T-helper 2 cell (primary cell): ENCODE data around the gene MROH8.
"Not testable (repeated sequence)": the region's sequence is repeated elsewhere in the genome, so short reads cannot be mapped to it uniquely, and the experiment has no call there.

ENCODE experiments used
- DNase-seq, 5 experiments: peaks; one replicate each; pipeline versions ENCODE4 v3.0.0 to v3.0.0-alpha.2; 2012 to 2022

MROH8 gene

DNA sequence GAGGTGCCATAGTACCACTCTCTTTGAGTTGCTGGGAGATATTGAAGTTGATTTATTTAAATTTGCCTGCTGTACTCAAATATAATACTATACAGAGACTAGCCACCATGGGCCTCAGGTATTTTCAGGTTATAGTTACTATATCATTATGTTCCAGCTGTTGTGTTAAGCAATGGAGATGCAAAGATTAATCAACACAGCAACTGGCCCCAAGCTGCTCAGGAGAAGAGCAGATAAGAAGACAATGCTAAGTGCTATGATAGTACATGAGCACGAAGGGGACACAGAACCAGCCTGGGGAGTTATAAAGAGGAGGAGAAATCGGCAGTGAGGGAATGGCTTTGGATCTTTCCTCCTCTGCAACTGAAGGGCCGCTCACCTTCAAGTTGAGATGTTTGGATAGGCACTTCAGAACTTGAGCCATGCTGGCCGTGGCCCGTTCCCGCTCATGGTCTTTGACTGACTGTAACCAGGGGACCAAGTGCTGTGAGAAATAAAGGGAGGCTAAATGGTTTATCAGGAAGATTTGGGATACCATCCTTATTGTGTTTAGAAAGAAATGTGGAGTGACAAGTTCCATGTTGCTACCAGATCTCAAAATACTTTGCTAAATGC lies 24.6 kb downstream of the MROH8 start:
- DNase-seq: no peak

DNA sequence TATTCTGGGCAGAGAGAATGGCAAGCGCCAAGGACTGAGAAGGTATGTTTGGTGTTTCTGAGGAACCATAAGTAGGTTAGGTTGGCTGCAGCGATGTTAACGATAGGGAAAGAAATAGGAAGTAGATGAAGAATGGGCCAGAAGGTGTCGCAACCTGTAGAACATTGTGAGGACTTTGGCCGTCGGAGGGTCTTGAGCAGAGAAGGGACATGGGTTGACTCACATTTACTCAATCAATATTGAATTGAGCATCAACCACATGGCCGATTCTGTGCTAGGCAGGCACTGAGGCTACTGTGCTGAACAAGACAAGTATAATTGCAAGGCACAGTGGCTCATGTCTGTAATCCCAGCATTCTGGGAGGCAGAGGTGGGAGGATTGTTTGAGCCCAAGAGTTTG lies 27.1 kb downstream of the MROH8 start:
- DNase-seq: no peak

DNA sequence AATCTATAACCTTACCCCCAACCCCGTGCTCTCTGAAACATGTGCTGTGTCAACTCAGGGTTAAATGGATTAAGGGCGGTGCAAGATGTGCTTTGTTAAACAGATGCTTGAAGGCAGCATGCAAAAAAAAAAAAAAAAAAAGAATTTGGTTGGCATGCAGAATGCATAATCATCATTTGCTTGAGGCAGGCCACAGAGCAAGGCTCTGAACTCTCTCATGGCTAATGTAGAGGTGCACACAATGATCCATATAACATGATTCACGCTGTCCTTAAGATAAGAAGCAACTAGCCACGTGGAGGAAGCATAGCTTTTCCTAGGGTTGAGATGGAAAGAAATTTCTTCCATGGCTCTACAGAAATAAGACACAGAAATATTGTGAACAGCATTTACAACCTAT lies 27.8 kb downstream of the MROH8 start:
- DNase-seq: no peak

DNA sequence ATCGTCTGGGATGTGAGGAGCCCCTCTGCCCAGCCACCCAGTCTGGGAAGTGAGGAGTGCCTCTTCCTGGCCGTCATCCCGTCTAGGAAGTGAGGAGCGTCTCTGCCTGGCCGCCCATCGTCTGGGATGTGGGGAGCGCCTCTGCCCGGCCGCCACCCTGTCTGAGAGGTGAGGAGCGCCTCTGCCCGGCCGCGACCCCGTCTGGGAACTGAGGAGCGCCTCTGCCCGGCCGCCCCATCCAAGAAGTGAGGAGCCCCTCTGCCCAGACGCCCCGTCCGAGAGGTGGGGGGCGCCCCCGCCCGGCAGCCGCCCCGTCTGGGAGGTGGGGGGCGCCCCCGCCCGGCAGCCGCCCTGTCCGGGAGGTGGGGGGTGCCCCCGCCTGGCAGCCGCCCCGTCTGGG lies 28.5 kb downstream of the MROH8 start:
- not testable (repeated sequence) for DNase-seq

DNA sequence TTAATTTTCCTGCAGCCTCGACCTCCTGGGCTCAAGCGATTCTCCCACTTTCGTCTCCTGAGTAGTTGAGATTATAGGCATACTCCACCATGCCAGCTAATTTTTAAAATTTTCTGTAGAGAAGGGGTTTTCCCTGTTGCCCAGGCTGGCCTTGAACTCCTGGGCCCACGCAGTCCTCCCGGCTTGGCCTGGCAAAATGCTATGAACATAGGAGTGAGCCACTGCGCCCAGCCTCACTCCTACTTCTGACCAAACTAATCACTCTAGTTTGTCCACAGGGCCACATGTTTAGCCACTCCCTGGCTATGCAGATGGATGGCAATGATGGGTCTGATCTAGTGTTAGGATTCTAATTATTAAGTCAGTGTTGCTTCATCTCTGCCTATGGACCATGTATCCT lies 32.1 kb downstream of the MROH8 start:
- DNase-seq: no peak

DNA sequence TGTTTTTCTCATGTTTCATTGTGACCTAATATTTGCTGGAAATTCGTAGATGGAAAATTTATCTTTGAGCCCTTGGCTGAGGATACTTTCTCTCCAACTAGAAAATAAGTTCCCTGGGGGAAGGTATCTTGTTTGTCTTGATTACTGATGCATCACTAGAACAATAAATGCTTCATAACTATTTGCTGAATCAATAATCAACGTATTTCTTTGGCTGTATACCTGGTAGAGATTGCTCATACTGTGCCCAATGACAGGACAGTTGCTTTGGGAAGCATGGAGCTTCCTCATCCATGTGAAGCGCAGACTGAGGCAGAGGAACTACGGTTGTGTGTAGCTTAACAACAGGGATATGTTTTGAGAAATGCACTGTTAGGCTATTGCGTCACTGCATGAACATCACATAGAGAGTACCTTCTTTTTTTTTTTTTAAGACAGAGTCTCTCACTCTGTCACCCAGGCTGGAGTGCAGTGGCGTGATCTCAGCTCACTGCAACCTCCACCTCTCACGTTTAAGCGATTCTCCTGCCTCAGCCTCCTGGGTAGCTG lies 34.4 kb downstream of the MROH8 start:
- DNase-seq: no peak

DNA sequence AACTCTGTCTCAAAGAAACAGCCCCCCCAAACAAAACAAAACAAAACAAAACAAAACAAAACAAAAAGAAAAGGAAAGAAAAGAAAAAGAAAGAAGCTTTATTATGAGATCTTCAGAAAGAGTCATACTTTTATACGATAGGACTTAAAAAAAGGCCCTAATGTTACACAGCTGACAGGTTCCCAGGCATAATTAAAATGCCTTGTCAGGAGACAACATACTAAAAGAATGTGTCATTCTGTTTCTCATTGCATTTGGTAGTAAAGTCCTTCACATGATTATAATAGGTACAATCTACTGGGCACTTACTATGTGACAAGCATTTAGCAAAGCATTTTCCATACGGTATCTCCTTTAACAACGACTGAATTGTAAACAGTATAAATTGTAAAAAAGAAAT lies 36.6 kb downstream of the MROH8 start:
- no peak for DNase-seq

DNA sequence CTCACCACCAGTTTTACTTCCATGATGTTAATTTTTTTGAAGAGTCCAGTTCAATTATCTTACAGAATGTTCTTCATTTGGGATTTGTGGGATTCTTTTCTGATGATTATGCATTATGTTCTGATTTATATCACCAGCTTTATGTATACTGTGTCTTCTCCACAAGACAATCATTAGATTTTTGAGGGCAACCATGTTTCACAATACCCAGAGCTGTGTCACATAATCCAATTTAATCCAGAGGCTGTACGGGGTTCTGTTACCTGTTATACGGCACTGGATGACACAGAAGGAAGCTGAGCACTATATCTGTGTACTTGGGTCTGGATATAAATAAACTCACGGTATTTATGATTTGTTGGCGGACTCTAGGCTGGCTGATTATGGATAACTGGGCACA lies 41.8 kb downstream of the MROH8 start:
- no peak for DNase-seq

DNA sequence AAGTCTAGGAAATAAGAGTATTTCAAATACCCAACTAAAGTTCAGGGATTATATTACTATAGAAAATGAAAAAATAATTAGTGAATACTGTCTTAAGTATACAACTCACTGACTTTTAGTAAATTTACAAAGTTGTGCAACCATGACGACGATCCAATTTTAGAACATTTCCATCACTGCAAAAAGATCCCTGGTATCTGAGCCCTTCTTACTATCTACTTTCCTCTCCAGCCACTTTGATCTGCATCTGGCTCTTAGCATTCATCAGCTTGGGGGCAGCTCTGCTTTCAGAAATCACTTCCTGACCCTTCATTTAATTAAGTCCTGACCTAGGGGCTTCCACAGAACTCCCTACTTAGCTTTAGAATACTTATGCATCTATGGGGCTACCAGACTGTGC lies 45.4 kb downstream of the MROH8 start:
- no peak for DNase-seq

DNA sequence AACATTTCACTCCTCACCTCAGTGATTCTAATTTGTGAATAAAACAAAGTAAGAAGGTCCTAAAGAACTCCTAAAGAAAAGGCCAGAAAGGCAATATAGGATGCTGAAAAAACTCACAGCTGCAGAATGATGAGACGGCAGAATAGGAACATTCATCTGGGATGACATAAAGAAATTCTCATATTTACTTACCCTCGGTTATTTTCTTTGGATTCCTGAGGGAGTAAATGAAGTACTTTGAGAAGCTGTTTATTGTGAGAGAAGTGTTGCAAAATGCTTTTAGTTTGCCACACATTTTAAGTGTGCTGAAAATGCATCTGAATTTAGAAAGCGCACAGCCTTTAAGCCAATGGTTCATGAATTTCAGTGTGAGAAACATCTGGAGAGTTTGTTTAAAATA lies 47.9 kb downstream of the MROH8 start:
- no peak for DNase-seq

DNA sequence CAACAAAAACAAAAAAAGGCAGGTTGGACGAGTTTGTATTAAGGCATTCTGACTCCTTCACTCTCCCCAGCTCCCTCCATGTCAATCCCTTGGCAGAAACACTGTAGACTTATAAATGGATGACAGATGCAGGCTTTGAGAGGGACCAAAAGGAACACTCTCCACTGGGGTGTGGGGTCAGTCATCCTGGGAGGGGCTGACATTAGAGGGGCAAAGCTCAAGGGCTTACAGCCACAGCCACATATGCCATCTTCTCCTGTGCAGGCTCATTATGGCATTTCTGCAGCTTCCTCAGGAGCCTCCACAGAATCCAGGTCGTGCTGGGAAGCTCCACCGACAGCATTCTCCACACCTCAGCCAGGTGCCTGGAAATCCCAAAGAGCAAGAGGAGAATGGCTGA lies 50.5 kb downstream of the MROH8 start:
- DNase-seq: no peak

DNA sequence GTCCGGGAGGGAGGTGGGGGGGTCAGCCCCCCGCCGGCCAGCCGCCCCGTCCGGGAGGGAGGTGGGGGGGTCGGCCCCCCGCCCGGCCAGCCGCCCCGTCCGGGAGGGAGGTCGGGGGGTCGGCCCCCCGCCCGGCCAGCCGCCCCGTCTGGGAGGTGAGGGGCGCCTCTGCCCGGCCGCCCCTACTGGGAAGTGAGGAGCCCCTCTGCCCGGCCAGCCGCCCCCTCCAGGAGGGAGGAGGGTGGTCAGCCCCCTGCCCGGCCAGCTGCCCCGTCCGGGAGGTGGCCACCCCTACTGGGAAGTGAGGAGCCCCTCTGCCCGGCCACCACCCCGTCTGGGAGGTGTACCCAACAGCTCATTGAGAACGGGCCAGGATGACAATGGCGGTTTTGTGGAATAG lies 53.1 kb downstream of the MROH8 start:
- DNase-seq: not testable (repeated sequence)

DNA sequence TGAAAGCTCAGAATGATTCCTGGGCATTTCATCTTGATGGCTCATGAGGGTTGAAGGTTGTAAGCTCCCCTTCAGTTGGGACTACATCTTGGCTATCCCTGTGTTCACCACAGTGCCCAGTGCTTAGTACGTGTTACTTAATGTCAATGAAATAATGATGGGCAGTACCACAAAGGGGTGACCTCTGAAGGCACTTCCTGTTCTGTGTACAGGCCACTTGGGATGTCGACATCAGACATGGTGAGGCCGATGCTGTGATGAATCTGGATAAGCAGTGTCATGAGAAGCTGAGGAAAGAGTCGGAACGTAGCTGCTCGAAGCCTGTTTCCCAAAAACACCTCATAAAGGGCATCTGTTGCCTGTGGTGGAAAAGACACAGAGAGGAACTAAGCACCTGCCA lies 55.9 kb downstream of the MROH8 start:
- DNase-seq: no peak

DNA sequence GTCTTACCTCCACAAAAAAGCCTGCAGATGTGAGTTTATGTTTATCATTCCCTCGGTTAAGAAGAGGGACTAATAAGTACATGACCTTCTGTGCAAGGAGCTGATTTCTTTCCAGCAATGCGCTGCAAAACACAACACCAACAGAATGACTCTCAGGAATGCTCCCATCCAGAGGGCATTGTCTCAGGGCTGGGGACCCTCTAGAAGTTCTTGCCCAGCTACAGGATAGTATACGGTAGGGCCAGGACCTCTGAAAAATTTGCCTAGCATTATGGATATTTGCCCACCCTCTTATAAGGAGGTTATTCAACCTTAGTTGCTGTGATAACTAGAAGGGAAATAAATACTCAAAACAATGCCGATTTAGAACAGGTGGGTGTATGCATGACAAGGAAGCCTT lies 58.9 kb downstream of the MROH8 start:
- no peak for DNase-seq

DNA sequence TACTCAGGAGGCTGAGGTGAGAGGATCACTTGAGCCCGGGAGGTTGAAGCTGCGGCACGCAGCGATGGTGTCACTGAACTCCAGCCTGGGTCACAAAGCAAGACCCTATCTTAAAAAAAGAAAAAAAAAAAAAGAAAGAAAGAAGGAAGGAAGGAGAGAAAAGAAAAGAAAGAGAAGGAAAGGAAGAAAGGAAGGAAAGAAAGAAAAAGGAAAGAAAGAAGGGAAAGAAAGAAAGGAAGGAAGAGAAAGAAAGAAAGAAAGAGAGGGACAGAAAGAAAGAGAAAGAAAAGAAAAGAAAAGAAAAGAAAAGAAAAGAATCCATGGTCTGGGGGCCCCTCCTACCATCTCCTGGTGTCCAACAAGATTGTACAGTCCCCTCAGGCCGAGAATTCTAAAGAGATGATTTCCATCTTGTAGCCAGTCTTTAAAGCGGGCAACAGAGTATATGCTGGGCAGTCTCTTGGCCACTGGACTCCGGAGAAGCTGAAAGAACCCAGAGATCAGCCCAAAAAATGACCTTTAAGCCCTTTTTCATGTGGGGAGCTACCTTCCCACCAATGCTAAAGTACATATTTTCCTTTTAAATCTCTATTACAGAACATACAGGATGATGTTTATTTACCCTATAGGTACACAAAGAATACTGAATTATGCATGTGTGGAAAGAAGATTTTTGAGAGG lies 59.9 kb downstream of the MROH8 start:
- DNase-seq: no peak

DNA sequence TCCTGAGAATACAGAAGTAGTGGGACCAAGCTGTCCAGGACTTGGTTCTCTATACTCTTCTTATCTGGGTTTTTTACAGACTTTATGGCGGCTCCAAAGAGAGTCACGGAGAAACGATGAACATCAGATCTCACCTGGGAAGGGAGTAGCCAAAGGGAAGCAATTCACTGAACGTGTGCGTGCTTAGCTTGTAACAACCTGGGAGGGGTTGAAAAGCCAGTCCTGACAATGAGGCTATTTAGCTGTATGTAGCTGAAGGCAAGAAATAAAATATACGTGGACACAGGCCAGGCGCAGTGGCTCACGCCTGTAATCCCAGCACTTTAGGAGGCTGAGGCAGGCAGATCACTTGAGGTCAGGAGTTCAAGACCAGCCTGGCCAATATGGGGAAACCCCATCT lies 65.3 kb downstream of the MROH8 start:
- no peak for DNase-seq

DNA sequence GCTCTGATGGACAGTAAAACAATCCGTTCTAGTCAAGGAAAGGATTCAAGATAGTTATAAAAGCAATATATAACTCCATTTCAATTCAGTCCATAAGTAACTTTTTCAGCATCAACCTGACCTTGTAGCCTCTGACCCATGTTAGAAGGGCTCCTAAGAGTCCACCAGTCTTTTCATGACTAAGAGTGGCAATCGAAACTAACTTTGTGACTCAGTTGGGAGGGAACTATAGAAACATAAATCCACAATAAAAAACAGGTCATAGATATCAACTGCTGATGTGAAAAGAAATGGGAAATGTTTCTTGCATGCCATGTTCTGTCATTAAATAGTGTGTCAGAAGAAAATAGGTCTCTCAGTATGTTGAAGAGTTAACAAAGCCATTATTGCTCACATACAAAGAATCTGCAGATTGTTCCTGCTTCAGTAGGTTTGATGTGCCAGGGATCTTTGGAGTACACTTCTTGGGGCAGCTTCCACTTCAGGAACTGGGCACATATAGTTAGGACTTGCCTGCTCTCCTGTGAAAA lies 67.4 kb downstream of the MROH8 start:
- DNase-seq: peak in 1 of 5 experiments; percentile 4

DNA sequence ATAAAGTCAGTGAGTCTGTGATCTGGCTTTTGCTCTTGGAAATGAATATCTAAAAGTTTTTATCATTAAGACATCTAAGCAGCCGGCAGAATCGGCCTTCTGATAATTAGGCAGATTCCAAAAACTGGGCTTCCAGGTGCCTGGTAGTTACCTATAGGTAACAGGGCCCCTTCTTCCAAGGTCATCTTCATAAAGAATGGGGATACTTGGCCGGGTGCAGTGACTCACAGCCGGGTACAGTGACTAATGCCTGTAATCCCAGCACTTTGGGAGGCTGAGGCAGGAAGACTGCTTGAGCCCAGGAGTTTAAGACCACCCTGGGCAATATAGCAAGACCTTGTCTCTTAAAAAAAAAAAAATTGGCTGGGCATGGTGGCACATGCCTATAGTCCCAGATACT lies 70.7 kb downstream of the MROH8 start:
- no peak for DNase-seq

DNA sequence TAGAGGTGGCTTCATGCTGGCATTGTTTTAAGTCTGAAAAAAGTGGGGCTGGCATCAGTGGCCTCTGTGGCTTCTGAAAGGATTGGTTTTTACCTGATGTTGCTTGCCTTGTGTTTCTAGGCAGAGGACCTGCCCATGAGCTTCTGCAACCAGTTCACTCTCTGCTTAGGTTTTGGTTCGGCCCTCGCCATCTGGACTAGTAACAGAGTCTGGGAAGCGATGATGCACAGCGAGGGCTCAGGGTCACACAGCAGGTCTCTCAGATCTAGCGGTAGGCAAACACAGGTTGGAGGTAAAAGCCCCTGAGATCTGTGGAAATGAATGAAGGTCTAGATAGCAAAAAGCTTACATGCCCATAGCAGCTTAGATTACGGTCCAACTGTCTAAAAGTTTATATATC lies 76.8 kb downstream of the MROH8 start:
- no peak for DNase-seq

DNA sequence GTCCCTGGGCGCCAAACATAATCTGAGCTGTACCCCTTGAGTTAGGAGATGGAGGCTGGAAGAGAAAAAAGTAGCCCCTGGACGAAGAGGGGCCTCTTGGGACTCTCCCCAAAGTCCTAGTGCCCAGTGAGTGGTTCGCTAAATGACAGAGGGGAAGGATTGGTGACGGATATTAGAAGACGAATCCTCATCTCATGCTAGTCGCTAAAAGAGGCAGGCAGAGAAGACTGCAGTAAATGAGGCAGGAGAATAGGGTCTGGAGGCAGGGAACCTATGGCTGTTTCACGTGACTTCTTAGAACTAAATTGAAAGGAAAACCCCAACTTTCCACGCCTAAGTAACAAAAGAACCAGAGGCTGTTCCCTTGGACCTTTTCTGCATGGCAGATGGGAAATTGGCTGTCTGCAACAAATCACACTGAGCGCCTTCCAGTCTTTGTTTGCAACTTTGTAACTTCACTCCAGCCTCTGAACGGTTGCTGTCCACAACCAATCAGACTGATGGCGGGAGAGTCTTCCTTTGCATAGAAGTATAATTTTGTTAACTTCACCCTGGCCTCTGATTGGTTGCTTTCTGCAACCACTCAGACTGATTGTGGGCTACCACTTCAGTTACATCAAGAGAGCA lies 82.8 kb downstream of the MROH8 start:
- DNase-seq: peak in 1 of 5 experiments; percentile 56

DNA sequence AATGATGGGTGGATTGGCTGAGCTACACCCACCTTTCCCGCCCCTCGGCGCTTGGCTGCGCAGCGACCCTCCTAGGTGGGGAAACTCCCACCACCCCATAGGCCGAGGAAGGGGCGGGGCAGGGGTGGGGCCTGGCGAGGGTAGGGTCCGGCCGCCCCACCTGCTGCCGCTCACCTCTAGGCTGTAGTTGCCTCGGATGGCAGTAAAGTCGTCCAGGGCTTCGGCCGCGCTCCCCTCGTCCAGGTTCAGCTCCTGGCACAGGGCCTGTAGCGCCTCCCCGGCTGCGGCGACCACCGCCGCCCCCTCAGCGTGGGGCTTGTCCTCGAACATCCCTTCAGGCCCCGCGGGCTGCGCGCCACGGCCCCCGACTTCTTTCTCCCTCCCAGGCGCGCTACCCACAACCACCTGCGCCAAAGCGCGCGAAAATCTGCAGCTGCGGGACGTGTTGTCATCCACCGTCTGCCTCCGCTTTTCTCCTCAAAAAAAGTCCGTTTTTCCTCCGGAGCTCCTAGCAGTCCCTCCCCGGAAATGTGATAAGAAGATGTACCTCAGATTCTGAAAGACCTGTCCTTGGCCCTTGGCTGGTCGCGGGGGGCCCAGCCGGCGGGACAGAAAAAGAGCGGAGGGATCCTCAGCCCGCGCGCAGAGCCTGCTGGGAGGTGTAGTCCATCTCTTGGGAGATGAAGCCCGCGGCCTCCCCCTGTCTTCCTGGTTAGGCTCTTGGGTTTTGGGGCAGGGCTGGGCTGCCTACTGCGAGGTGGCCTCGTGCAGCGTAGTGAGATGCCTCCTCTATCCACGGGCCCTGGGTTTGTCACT lies 83.5 kb downstream of the MROH8 start, which contains the start of gene RBL1:
Gene RBL1, minus strand, starts transcription at position 399 of the 816 bp plus-strand sequence. Its CDS starts 69 bp downstream, at position 330.
- peak; percentile 72 to 96 (median 82) for DNase-seq

DNA sequence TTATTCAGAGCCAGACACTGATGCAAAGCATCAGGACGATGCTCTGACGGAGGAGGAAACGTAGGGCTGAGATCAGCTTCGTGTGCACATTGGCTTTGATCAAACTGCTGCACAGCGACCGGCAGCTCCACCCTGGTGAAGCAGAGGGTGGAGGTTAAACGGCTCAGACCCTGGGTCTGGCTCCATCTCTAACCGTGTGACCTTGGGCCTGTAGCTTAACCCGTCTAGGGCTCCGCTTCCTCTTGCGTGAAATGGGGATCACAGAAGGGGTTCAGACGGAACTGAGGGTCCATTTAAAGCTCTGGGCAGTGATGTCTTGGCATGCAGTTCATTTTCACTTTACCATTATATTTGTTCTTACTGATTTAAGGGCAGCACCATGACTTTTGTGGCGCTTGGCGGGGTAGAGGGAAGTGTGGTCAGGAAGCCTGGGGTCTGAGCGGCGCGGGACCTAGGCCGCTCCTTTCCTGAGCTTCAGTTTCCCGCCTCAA lies 84.2 kb downstream of the MROH8 start:
- DNase-seq: peak in 4 of 5 experiments; percentile 25 to 84 (median 38)

DNA sequence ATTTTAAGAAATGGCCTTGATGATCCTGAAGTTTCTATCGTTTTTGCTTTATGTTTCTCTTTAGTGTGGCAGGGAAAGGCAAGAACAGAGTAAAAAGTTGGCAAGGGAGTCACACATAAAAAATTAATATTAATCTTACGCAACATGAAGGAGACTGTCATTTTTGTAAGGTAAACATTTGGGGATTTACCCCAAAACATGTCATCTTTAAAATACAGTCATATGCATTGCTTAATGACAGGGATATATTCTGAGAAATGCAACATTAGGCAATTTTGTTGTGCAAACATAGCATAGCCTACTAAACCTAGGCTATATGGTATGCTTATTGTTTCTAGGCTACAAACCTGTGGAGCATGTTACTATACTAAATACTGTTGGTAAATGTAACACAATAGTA lies 88.9 kb downstream of the MROH8 start:
- no peak for DNase-seq
